ENCODE measurements around the gene PPA2.

The PPA2 gene

DNA sequence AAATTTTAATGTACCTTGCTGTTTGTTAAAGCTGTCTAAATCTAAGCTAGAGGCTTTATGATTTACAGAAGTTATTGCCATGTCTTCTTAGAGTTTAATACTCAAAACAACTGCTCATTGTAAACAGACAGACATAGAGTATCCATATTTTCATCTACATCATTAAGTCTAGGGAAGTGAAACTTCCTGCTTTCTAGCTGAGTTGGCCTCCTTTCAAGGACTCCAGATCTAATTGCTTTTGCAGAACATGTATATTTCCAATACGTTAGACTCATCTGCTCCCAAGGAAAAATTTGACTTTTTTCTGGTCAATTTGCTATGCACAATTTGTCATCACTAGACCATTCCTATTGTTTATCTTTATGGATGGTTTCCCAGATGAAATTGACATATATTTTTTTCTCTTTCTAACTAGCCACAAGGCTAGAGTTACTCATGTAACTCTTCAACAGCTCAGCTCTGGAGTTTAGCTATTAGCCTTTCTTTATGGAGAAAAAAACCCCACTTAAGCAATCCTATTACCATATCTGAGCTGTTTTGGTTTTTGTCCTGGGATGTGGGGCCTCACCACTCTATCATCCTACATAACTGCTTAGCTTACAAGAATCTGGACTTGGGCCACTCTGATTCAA, 122.9 kb downstream of the PPA2 start:
- no peak overlapping the region for H3K4me3 ChIP-seq (ENCODE audit: low read length)
- no peak for DNase-seq (ENCODE audit: low read depth)
- TF ChIP-seq, protein P1, sequence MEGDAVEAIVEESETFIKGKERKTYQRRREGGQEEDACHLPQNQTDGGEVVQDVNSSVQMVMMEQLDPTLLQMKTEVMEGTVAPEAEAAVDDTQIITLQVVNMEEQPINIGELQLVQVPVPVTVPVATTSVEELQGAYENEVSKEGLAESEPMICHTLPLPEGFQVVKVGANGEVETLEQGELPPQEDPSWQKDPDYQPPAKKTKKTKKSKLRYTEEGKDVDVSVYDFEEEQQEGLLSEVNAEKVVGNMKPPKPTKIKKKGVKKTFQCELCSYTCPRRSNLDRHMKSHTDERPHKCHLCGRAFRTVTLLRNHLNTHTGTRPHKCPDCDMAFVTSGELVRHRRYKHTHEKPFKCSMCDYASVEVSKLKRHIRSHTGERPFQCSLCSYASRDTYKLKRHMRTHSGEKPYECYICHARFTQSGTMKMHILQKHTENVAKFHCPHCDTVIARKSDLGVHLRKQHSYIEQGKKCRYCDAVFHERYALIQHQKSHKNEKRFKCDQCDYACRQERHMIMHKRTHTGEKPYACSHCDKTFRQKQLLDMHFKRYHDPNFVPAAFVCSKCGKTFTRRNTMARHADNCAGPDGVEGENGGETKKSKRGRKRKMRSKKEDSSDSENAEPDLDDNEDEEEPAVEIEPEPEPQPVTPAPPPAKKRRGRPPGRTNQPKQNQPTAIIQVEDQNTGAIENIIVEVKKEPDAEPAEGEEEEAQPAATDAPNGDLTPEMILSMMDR (conservative IDR thresholded peaks at IDR 0.05; ENCODE audit: low read depth, low read length), result no peak

DNA sequence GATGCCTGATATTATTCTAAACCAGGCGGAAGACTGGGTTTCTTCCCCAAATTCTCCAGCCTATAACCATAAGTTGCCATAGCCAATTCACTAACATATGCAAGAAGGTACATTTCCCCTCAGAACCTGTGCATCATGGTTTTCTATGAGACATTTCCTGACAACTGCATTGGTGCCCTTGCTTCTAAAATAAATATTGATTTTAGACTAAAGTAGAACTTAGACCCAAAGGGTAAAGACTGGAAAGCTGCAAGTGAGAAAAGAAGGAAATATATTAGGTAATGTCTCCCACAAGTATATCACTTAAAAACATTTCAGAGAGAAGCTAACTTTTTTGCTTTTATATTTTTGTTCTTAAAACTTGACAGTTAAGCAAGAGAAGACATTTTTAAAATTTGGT, 125.1 kb downstream of the PPA2 start:
- TF ChIP-seq, protein P1 (conservative IDR thresholded peaks at IDR 0.05; ENCODE audit: low read depth, low read length), result no peak
- DNase-seq (ENCODE audit: low read depth), result no peak
- H3K4me3 ChIP-seq (ENCODE audit: low read length), result no peak overlapping the region

DNA sequence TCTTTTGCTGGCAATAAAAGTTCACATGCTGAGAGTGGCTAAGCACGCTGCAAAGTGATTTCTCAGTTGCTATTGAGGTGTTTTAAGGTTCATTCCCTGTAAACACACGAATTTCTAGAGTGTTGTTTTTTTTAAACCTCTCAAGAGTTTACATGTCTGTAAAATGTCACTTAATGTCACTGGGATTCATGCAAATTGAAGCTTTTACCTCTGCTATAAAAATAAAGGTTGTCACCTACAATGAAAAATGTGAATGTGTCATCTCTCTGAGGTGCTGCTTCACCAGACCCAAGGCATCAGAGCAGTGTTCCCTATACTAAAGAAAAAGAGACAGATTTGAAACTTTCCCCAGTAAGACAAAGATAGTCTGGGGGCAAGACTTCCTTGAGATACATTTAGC, 127.0 kb downstream of the PPA2 start:
- DNase-seq (ENCODE audit: low read depth), result no peak
- no peak overlapping the region for H3K4me3 ChIP-seq (ENCODE audit: low read length)
- TF ChIP-seq, protein P1 (conservative IDR thresholded peaks at IDR 0.05; ENCODE audit: low read depth, low read length), result no peak

DNA sequence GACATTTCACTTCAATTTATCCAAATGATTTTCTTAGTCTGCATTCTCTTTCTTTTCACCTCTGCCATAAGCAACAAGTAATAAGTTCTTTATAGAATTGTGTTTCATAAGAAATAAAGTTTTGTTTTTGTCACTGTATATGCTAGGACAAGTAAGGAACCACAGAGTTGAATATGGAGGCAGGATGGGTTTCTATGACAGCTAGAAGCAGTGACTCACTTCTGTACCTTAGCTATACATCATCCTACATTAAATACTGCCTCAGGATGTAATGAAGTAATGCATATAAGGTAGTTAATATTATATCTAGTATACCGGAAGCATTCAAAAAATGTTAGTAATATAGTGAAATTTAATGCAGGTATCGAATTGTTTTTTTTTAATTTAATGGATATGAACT, 128.0 kb downstream of the PPA2 start:
- no peak overlapping the region for H3K4me3 ChIP-seq (ENCODE audit: low read length)
- TF ChIP-seq, protein P1 (conservative IDR thresholded peaks at IDR 0.05; ENCODE audit: low read depth, low read length), result no peak
- no peak for DNase-seq (ENCODE audit: low read depth)

DNA sequence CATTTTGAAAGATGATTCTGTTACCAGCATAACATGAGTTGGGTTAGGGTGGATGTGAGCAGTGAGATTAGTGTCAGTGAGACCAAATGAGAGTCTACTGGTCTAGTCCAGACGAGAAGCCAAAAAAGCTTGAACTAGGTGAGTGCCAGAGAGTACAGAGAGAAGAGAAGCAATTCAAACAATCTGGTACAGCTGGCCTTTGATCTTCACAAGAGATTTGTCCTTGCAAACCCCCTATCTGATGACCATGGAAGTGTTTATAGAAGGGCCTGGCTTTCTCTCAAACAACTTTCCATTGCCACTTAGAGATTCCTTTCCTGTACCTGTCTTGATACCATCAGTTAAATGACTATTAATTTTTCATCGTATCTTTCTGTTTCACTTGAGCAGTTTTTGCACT, 128.5 kb downstream of the PPA2 start:
- no peak overlapping the region for H3K4me3 ChIP-seq (ENCODE audit: low read length)
- TF ChIP-seq, protein P1 (conservative IDR thresholded peaks at IDR 0.05; ENCODE audit: low read depth, low read length), result no peak

DNA sequence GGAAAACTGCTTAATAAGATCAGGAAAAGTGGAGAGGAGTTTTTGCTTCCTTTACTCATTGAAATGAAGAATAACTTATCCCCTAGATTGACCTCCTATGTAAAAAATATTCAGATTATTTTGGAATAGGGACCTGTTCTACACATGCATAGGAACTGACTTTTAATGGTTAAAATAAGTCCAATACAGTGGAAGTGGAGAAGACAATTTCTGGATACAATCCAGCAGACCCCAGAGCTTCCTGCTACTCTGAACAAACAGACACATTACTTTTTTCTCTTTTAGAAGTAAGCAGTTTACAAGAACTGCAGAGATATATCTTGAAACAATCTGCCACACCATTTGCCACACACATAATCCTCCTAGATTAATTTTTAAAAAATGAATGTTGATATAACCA, 129.7 kb downstream of the PPA2 start:
- no peak for DNase-seq (ENCODE audit: low read depth)
- no peak overlapping the region for H3K4me3 ChIP-seq (ENCODE audit: low read length)
- TF ChIP-seq, protein P1 (conservative IDR thresholded peaks at IDR 0.05; ENCODE audit: low read depth, low read length), result no peak

More for the DNA sequence above, 128.5 kb downstream of the PPA2 start:
- DNase-seq (ENCODE audit: low read depth), result no peak

DNA sequence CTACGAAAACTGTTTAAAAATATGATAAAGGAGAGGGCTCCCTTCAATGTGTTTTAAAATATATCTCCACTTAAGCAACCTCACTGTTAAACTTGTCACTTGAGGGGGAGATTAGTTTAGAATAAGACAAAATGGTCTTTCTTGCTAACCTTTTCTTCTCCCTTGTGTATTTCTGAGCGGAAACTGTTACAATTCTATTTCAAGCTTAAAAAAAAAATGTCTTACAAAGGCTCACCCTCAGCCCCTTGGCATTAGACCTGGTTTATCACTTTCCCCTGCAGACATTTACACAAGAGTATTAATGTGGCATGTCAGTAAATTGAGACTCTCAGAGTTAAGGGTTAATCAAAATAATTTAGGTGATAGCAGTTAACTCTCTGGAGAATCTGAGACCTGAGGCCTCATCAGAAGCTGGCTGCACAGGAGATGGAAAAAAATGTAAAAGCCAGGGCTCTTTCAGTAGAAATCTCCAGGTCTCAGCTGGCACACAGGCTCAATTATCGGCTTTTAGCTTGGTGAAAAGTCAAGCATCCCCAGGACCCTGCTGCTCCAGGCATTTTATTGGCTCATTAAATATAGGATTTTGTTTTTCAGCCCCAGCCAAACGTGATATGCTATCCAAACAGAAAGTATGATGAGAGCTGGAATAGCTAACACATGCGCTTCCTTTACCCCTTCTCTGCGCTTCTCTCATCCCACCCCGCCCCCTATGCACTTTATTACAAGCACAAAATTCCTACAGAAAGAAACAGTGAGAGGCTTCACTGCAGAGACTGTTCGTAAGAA, 130.5 kb downstream of the PPA2 start:
- no peak for DNase-seq (ENCODE audit: low read depth)
- TF ChIP-seq, protein P1 (conservative IDR thresholded peaks at IDR 0.05; ENCODE audit: low read depth, low read length), result no peak
- H3K4me3 ChIP-seq (ENCODE audit: low read length), result no peak overlapping the region

Data from retinal pigment epithelial cell (primary cell).